CD4-positive, alpha-beta T cell treated with Interleukin-6 for 4 hours (primary cell): Measurements from ENCODE around the gene CTCF.

Experiments used
- DNase-seq: peaks from one replicate; pipeline ENCODE4 v3.0.0-alpha.2; 2020; ENCODE audit warnings: mixed read lengths

CTCF gene

DNA sequence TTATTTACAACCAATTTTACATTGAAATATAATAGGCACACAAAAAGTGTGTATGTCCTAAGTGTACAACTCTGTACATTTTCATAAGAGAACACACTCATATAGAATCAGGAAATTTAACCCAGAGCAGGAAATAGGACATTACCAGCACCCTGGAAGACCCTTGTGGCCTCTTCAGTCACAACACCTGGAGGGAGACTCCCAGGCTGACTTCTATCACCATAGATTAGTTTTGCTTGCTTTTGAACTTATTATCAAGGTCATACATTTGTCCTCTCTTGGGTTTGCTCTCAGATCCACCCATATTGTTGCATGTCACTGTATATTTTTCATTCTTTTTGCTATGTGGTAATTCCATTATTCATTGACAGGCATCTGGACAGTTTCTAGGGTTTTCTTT, 27.9 kb upstream of the CTCF start:
- no peak for DNase-seq

DNA sequence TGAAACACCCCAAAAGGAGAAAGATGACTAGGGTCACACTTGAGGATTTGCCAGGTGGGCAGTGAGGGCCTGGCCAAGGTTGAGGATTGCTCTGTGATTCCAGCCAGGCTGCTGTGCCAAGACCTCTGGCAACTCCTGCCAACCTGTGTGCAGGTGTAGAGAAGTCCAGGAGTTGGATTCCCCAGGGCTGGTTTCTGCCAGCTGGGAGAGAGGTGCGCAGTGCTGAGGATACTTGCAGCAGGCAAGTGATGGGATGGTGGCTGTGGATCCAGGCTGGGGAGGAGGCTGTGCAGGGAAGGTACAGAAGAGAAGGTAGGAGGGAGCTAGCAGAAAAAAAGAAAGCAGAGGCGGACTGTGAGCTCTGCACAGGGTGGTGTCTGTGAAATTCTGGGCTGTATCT, 27.1 kb upstream of the CTCF start:
- DNase-seq = no peak

DNA sequence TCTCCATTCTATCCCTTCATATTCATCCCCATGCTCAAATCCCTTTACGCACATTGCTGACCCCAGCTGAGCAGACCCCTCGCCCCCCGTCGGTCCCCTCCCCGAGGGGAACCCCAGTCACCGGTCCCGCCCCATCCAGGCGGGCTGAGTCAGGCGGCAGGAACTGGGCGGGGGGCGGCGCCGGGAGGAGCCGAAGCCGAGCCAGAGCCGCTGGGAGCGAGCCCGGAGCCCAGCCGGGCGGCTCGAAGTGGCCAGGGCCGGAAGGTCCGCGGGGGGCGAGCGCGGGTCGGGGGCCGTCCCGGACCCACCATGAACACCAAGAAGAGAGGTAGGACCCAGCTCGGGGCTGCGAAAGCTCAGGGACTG, 25.1 kb upstream of the CTCF start:
- DNase-seq = peak; percentile 69

DNA sequence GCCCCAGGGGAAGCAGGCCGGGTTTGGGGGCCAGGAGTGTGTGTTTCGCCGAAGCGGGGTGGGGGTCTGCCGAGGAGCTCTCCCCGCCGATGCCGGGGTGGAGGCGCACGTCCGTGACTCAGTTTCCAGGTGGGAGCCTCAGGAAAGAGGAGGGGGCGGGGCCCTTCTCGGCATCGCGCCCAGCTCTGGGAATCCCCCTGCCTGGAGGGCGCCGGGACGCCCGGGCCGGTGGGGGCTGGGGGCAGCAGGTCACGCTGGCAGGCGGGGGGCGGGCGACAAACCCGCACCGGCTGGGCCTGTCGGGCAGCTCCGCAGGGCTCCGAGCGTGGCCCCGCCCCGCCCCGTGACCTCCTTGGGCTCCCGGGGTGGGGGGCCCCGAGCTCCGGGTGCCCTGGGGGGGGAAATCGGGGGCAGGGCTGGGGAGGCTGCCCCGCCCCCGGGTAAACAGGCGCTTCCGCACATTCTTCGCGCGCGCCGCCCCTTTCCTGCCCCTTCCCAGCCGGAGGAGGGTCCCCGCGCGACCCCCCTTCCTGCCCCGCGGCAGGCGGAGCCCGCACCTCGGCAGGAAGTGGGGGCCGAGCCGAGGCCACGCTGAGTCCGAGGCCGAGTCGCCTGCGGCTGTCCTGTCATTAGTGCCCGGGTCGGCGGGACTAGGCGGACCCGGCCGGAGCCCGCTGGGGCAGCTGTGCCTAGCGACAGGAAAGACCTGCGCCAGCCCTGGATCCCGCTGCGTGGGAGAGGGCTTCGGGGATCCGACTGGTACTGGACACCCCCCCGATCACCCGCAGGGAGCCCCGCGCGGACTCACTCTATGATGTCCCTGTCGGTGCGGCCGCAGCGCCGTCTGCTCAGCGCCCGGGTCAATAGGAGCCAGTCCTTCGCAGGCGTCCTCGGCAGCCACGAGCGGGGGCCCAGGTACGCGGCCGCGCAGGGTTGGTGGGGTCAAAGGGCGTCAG, 24.4 kb upstream of the CTCF start:
- peak; percentile 81 for DNase-seq

DNA sequence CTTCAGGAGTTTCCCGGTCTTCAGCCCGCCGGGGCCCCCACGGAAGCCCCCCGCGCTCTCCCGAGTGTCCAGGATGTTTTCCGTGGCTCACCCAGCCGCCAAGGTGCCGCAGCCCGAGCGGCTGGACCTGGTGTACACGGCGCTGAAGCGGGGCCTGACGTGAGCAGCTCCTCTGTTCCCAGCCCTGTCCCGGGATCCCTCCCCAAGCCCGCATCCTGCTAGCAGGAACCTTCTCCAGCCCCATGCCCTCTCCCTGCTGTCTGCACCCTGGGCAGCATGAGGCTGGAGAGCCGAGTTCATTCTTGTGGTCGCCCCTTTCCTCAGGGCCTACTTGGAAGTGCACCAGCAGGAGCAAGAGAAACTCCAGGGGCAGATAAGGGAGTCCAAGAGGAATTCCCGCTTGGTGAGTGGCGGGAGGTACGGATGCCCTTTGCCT, 23.6 kb upstream of the CTCF start:
- DNase-seq = no peak

DNA sequence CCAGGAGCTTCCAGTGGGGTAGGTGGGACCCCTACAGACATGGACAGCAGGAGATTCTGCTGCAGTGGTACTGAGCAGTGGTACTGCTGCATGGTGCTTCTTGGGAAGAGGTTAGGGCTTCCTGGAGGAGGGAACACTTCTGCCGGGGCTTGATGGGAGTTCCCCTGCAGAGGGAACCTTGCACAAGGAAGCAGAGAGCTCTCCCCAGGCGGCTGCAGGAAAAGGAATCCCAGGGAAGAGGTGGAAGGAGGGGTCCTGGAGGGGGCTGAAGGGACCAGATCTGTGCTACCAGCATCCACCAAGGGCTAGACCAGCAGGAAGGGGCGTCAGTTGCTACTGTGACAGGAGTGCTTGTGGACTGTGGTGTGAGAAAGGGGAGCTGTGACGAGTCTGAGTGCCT, 23.1 kb upstream of the CTCF start:
- DNase-seq = no peak

DNA sequence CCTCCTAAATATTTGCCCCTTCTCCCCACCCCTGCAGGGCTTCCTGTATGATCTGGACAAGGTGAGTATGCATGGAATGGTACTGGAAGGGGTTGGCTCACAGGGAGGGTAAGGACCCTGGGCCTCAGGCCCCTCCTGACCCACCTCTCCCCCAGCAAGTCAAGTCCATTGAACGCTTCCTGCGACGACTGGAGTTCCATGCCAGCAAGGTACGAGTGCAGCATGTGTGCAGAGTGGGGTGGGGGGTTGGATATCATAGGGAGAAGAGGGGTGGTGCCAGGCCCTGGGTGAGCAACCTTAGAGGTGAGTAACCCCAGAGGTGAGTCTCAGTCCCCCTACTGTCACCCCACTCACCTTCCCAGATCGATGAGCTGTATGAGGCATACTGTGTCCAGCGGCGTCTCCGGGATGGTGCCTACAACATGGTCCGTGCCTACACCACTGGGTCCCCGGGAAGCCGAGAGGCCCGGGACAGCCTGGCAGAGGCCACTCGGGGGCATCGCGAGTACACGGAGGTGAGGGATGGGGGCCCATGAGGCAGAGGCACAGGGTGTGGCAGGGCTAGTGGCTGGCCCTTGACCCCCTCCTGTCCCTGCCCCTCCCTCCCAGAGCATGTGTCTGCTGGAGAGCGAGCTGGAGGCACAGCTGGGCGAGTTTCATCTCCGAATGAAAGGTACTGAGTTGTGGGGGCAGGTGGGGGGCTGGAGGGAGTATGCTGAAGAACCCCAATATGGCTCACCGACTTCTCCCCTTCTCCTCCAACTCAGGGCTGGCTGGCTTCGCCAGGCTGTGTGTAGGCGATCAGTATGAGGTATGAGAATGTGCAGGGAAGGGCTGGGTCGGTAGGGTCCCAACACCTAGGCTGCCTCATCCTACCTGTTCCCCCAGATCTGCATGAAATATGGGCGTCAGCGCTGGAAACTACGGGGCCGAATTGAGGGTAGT, 22.4 kb upstream of the CTCF start:
- no peak for DNase-seq

DNA sequence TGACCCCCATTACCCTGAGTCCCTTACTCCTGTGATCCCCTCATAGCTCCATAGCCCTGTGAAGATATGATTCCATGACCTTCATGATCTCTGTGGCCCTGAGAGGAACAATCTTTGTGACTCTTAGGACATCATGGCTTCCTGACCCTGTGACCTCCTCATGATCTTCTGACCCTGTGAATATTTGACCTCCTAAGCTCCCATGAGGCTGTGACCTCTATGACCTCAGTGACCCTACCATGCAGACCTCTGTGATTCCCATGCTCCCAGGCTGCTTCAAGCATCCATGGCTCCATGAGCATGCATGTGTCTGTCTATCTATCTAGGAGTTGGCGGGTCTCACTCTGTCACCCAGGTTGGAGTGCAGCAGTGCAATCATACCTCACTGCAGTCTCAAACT, 21.6 kb upstream of the CTCF start:
- DNase-seq = no peak

DNA sequence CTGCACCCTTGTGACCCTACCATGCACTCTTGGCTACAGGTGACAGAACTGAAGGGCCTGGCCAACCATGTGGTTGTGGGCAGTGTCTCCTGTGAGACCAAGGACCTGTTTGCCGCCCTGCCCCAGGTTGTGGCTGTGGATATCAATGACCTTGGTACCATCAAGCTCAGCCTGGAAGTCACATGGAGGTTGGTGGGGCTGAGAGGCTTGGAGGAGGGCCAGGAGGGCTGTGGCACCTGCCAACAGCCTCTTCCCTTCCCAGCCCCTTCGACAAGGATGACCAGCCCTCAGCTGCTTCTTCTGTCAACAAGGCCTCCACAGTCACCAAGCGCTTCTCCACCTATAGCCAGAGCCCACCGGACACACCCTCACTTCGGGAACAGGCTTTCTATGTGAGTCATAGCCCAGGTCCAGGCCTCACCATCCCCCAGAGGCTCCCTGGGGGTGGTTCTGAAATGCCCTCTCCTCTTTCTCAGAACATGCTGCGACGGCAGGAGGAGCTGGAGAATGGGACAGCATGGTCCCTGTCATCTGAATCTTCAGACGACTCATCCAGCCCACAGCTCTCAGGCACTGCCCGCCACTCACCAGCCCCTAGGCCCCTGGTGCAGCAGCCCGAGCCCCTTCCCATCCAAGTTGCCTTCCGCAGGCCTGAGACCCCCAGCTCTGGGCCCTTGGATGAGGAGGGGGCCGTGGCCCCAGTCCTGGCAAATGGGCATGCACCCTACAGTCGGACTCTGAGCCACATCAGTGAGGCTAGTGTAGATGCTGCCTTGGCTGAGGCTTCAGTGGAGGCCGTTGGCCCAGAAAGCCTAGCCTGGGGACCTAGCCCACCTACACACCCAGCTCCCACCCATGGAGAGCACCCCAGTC, 20.7 kb upstream of the CTCF start:
- DNase-seq = no peak

DNA sequence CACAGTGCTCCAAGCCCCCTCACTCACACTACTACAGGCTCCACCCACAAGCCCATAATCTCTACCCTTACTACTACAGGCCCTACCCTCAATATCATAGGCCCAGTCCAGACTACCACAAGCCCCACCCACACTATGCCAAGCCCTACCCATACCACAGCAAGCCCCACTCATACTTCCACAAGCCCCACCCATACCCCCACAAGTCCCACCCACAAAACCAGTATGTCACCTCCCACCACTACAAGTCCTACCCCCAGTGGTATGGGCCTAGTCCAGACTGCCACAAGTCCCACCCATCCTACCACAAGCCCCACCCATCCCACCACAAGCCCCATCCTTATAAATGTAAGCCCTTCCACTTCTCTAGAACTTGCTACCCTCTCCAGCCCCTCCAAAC, 19.9 kb upstream of the CTCF start:
- peak; percentile 77 for DNase-seq

DNA sequence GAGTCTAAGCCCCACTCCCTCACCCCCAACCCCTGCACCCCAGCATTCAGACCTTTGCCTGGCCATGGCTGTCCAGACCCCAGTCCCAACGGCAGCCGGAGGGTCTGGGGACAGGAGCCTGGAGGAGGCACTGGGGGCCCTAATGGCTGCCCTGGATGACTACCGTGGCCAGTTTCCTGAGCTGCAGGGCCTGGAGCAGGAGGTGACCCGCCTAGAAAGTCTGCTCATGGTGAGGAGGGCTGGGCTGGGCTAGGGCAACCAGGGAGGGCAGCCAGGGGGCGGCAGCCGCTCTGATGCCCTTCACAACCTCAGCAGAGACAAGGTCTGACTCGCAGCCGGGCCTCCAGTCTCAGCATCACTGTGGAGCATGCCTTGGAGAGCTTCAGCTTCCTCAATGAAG, 19.3 kb upstream of the CTCF start:
- no peak for DNase-seq

DNA sequence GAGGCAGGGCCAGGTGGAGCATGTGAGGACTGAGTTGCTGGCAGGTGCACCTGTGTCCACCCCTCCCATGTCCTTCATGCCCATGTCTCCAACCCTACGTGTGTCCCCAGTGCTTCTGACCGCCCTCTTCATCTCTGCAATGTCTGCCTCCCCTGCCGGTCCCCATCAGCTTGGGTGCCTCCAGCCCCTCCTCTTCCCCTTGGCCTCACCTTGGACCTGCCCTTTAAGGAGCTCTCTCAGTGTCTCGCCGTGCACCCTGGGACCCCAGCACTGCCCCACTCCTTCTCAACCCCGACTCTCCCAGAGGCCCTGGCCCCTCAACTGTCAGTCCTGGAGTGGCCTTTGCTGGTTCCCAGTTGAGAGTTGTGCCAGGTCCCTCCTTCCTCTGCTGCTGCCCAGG, 18.7 kb upstream of the CTCF start:
- DNase-seq = no peak

DNA sequence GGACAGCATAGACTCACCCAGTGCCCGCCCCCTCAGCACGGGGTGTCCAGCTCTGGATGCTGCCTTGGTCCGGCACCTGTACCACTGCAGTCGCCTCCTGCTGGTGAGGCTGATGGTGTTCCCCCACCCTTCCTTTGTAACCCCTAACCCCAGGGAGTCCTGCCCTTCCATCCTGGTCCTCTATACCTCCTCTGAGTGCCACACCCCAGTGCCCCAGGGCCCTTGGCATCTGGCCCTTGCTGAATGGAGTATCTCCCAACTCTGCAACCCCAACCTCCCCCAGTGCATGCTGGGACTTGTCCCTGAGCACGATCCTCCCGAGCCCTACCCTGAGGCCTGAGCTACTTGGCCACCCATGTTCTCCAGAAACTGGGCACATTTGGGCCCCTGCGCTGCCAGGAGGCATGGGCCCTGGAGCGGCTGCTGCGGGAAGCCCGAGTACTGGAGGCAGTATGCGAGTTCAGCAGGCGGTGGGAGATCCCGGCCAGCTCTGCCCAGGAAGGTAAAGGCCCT, 17.9 kb upstream of the CTCF start:
- DNase-seq = no peak

DNA sequence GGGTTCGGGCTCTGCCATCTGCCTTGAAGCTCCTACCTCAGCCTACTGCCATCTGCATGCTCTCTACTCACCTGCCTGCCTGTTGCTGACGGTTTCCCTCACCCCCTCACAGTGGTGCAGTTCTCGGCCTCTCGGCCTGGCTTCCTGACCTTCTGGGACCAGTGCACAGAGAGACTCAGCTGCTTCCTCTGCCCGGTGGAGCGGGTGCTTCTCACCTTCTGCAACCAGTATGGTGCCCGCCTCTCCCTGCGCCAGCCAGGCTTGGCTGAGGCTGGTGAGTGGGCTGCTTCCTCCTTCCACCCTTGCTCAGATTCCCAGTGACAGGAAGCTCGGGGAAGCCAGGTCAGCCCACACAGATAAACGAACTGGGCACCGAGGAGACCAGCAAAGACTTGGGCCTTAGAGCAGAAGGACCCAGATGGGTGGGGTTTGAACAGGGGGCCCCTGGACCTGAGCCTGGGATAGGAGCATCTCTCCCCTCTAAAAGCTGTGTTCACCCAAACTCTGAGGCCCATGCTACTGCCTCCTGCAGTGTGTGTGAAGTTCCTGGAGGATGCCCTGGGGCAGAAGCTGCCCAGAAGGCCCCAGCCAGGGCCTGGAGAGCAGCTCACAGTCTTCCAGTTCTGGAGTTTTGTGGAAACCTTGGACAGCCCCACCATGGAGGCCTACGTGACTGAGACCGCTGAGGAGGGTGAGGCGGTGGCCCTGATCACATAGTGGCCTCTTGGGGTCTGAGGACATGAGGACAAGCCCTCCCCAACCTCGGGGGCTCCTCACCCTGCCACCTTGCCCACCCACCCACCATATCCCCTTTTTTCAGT, 17.3 kb upstream of the CTCF start:
- no peak for DNase-seq

DNA sequence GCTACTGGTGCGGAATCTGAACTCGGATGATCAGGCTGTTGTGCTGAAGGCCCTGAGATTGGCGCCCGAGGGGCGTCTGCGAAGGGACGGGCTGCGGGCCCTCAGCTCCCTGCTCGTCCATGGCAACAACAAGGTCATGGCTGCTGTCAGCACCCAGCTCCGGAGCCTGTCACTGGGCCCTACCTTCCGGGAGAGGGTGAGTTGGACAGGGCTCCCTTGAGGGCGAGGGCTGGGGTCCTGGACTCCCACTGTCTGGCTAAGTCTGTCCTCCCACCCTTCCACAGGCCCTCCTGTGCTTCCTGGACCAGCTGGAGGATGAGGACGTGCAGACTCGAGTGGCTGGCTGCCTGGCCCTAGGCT, 16.7 kb upstream of the CTCF start:
- DNase-seq = no peak

DNA sequence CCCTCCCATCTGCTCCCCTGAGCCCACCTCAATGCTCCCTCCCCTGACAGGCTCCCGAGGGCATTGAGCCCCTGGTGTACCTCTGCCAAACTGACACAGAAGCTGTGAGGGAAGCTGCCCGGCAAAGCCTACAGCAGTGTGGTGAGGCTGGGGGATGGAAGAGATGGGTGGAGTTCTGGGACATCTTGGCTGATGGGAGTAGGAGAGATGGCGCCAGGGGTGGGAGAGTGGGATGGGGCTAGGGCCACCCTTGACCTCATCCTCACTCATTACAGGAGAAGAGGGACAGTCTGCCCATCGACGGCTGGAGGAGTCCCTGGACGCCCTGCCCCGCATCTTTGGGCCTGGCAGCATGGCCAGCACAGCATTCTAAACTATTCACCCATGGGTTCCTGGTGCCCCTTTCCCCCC, 16.2 kb upstream of the CTCF start:
- no peak for DNase-seq

DNA sequence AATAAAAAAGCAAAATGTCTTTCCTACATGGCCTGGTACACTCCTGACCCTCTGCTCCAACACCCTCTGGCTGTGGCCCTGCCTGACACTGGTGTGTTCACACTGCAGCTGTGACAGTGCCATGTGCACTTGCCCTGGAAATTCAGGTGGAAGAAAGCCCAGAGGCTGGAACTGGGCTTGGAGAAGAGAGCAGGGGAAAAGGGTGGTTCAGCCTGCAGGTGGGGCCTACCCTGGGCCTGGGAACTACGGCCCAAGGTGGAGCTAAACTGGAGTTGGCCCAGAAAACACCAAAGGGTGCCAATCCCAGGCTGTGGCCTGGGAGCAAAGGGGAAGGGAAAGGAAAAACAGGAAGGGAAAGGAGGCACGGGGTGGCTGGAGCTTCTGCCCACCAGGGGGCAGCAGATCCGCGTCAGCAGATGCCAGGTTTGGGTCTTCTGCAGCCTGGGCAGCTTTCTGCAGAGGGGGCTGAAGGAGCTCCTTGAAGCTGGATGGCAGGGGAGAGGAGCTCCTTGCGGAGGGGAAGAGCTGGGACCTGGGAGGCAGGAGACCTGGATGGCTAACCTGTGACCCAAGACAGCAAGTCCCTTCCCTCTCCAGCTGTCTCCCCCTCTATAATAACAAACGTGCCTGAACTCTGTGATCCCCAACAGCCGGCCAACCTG, 15.4 kb upstream of the CTCF start:
- DNase-seq = peak; percentile 85

DNA sequence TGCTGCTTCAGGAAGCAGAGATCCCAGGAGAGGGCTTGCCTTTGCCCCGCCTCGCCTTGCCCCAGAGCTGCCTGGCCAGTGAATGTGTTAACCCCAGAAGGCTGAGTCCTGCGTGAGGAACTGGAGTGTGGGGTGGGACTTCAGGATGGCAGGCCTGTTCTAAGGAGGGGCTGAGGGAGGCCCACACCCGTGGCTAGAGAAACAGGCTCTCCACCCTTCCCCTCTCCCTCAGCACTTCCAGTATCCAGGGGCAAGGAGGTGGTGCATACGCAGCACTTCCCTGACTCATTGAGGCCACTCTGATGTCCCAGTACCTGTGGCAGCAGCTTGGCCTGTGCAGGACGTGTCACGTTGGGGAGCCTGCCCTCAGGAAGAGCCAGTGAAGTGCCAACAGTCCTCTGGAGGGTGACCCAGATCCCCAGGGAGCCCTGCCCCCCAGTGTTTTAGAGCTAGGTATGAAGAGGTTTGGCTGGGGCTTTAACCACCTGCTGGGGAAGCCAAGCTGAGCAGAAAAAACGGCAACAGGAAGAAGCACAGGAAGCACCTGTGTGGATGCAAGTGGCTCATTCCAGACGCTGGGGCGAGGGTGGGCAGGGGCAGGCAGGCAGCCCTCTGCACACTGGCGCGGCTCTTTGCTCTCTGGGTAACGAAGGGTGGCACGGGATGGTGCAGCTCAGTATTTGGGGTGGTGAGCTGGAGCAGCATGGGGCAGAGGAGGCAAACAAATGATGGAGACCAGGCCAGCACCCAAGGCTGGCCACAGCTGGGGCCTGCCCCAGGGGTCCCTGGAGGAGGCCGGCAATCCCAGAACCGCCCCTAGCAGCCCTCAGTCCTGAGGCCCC, 14.7 kb upstream of the CTCF start:
- DNase-seq = peak; percentile 82

DNA sequence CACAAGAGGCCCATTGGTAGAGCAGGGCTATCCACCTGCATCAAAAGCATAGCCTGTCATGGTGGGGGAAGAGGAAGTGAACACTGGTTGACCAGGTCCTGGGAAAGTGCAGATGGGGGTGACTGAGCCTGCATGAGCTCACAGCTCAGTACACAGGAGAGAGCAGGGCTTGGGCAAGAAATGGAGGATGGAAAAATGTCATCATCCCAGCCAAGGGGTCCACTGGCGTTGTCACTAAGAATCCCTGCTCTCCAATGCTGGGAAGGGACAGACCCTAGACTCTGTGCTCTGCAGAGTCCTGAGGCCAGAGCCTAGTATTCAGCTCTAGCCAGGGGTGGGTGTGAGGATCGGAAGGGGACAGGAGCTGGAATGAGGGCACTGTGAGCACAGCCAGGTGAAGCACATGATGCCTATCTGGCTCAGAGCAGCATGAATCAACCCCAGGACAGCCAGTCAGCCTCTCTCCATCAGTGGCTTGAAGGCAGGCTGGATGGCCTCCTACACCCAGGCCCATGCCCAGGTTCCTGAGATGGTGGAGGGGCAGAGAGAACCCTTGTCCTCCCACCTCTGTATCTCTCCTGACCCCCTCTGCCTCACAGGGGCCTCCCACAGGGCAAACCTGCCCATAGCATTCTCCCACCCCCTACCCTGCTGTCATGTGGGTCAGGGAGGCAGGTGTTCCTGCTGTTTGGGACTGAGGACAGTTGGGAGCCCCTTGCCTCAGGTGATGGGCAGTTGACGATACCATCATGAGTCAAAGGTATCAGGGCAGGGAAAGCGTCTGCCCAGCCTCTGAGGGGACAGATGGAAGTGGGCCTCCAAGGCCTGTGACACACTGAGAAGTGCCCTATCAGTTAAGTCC, 13.8 kb upstream of the CTCF start:
- DNase-seq = peak; percentile 32
